GM12875 (cell line): ENCODE data around the gene MPV17L2.
A peak's percentile ranks its signal among the peaks of the same experiment; 100 is the strongest.

Experiments
- H3K4me3 ChIP-seq: one replicate; pipeline ENCODE4 v1.5.1; 2011; ENCODE audit warnings: low read depth, low read length, control low read depth
- TF ChIP-seq, protein P1 (sequence below): IDR thresholded peaks from 2 replicates; pipeline ENCODE4 v1.5.1; 2011; ENCODE audit warnings: low read depth, mild to moderate bottlenecking, control low read depth, inconsistent platforms, low read length, moderate library complexity, borderline replicate concordance; ENCODE audit not compliant: insufficient read depth

MPV17L2 gene

DNA sequence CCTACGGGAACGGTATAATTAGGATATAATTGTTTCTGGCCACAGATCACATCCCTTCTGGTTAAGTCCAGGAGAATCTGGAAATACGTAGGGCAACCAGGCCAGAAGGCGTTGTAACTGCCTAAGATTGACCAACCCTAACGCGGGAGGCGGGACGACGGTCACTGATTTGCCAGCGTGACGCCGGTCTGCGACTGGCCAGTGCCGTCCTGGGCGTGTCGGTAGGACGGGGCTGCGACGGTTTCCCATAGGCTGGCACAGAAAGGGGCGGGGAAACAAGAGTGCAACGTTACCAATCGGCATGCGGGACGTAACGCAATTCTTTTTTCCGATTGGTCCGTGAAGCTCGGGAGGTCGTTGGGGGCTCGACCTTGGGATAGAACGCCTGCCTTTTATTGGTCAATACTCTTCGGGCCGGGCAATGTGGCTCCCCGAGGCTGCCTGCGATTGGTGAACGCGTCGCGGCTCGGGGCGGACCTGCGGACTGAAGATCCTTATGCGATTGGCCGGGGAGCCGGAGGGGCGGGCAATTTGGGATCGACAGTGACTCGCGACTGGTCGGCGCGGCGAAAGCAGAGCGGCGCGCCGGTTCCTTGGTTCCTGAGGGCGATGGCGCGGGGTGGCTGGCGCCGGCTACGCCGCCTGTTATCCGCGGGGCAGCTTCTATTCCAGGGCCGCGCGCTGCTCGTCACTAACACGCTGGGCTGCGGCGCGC is at the start of gene MPV17L2:
Gene MPV17L2 (plus strand): TSS at position 546 of the 715 bp plus-strand sequence. CDS start 64 bp downstream, at position 610.
- TF ChIP-seq, protein P1, sequence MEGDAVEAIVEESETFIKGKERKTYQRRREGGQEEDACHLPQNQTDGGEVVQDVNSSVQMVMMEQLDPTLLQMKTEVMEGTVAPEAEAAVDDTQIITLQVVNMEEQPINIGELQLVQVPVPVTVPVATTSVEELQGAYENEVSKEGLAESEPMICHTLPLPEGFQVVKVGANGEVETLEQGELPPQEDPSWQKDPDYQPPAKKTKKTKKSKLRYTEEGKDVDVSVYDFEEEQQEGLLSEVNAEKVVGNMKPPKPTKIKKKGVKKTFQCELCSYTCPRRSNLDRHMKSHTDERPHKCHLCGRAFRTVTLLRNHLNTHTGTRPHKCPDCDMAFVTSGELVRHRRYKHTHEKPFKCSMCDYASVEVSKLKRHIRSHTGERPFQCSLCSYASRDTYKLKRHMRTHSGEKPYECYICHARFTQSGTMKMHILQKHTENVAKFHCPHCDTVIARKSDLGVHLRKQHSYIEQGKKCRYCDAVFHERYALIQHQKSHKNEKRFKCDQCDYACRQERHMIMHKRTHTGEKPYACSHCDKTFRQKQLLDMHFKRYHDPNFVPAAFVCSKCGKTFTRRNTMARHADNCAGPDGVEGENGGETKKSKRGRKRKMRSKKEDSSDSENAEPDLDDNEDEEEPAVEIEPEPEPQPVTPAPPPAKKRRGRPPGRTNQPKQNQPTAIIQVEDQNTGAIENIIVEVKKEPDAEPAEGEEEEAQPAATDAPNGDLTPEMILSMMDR = no peak
- H3K4me3 ChIP-seq = peak within 1 kb of the TSS; percentile 64

DNA sequence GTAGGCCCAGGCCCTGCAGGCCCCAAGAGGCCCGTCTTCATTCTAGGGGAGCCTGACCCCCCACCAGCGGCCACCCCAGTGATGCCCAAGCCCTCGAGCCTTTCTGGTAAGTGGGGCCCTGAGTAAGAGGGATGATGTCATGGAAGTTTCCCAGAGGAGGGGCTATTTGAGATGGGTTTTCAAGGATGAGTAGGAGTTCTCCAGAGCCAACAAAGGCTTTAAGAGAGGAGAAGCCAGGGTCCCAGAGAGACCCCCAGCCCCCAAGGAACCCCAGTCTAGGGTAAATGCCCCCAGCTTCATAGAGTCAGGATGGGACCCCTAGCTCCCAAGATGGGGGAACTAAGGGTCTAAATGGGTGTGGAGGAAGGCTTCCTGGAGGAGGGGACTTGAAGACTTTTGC is 49.1 kb upstream of the MPV17L2 start:
- H3K4me3 ChIP-seq = no peak overlapping the region
- TF ChIP-seq, protein P1 = no peak

DNA sequence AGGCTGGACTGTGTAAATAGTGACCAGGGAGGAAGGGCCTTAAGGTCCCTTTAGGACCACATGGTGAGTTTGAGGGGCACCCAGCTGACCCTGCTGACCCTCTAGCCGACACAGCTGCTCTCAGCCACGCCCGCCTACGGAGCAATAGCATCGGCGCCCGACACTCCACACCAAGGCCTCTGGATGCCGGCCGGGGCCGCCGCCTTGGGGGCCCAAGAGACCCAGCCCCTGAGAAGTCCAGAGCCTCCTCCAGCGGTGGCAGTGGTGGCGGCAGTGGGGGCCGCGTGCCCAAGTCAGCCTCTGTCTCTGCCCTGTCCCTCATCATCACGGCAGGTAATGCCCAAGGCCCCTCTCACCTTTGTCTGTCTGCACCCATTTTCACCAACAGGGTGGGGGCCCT is 48.7 kb upstream of the MPV17L2 start:
- TF ChIP-seq, protein P1 = no peak
- no peak overlapping the region for H3K4me3 ChIP-seq

DNA sequence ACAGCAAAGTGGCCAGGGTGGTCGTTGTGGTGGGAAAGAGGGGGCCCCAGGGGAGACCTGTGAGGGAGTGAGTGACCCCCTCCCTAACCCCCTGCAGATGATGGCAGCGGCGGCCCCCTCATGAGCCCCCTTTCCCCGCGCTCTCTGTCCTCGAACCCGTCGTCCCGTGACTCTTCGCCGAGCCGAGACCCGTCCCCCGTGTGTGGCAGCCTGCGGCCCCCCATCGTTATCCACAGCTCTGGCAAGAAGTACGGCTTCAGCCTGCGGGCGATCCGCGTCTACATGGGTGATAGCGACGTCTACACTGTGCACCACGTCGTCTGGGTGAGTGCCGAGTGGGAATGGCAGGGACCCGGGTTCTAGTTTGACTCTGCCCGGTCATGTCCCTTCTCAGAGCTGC is 48.1 kb upstream of the MPV17L2 start:
- TF ChIP-seq, protein P1 = no peak
- H3K4me3 ChIP-seq = no peak overlapping the region

DNA sequence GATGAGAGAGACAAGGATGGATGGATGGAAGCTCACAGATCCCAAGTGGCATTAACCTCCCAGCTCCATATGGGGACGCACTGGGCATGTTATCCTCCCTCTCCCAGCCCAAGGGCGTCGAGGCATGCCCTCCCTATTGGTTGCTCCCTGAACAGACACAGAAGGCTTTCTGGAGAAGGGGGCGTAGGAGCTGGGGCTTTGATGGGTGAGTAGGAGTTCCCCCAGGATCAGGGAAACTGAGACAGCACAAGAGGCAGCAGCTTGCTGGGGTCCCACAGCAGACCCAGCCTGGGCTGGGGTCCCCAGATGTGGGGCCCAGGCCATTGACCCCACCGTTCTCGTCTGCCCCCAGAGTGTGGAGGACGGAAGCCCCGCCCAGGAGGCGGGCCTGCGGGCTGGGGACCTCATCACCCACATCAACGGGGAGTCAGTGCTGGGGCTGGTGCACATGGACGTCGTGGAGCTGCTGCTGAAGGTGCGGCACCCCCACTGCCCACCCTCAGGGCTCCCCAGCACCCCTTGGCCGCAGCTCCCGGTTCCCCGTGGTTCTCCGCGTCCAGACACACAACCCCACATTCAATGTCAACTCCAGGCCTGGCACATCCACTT is 47.5 kb upstream of the MPV17L2 start:
- H3K4me3 ChIP-seq = no peak overlapping the region
- TF ChIP-seq, protein P1 = no peak

DNA sequence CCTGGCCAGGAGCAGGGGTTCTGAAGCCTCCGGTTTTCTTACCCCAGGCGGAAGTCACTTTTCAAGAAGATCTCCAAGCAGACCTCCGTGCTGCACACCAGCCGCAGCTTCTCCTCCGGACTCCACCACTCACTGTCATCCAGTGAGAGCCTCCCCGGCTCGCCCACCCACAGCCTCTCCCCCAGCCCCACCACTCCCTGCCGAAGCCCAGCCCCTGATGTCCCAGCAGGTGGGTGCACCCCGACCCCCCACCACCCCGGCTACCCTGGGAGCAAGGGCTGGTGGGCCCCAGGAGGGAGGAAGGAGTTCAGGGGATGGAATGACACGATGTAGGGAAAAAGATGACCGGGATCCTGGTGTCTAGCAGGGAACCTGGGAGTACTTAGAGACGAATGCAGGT is 45.6 kb upstream of the MPV17L2 start:
- TF ChIP-seq, protein P1 = no peak
- no peak overlapping the region for H3K4me3 ChIP-seq

DNA sequence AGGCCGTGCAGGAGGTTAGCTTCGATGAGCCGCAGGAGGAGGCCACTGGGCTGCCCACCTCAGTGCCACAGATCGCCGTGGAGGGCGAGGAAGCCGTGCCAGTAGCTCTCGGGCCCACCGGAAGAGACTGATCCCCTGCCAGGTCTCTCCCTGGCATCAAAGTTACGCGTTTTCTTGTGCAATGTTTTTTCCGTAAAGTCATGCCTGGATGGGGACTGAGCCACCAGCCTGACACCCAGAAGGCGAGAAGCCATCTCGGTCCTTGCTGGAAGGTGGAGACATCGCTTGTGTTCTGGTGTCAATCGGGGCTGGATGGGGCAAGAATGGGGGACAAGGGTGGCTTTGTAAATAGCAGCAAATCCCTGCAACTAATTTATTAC is 43.4 kb upstream of the MPV17L2 start:
- TF ChIP-seq, protein P1 = no peak
- H3K4me3 ChIP-seq = no peak overlapping the region
